Measurements from ENCODE around the gene PIH1D1.
A peak's percentile ranks its signal among the peaks of the same experiment; 100 is the strongest.
"Not testable (repeated sequence)": the region's sequence is repeated elsewhere in the genome, so short reads cannot be mapped to it uniquely, and the experiment has no call there.

Gene PIH1D1

DNA sequence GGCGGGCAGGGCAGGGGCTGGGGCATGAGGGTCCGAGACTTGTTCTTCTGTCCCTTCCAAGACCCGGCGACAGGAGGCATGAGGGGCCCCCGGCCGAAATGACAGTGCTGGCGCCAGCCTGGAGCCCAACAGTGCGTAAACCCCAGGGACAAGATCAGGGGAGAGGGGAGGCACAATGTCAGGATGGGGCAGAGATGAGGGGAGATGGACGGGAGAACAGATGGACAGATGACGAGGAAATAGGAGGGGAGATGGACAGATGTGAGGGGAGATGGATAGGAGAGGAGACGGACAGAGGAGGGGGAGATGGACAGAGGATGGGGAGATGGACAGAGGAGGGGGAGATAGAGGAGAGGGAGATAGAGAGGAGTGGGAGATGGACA lies 22.9 kb upstream of the PIH1D1 start:
- in situ Hi-C loops (cut with MboI; ENCODE audit: low sequenced_read_pairs) = no loop called here
- H3K27me3 ChIP-seq (ENCODE audit: low read depth) = 0 out of 2 replicates have a peak, but pooled peaks cover 4% of the 10 kb centered on the region
- no peaks in the 10 kb centered on the region for H3K9me3 ChIP-seq
- peaks cover 6% of the 10 kb centered on the region; the same call in 1 of the 2 replicates for H3K36me3 ChIP-seq (replicated peaks)
- no peak for DNase-seq (ENCODE audit: low spot score in 2 of 2)
- H3K4me3 ChIP-seq = peak overlapping the region; percentile 40
- peaks cover 4% of the 10 kb centered on the region for H3K4me1 ChIP-seq

DNA sequence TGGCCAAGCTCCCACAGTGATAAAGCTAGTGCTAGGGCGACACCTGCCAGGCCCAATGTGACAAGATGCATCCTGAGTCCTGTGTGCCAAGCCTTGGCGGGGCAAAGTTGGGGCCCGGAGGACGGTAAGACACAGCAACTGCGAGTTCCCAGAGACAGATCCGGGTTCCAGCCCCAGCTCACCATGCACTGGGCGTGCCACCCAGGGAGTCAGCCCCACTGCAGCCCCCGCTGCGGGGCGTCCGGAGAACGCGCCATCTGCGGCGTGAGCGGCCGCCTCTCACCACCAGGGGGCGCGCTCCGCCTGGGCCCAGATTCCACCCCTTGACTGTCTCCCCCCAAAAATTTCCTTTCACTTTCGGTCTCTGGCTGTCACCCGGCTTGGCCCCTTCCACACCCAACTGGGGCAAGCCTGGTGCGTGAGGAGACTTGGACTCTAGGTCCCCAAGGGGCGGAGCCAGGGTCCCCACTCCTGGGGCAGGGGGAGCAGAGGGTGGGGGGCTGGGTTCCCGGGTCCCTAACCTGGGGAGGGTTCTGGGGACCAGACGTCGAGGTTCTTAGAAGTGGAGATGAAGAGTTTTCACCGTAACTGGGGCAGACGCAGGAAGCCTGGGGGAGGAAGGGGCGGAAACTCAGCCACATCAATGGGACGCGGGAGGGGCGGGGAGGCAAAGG lies 22.4 kb upstream of the PIH1D1 start, which contains the start of gene FLT3LG:
TSS of gene FLT3LG (plus strand) at position 348 of the 674 bp plus-strand sequence. CDS start 425 bp downstream, outside the sequence.
- Histone ChIP-seq H3K4me3 (peak within 1 kb of the TSS; percentile 40), H3K36me3 (replicated peaks) (peaks cover 6% of the 10 kb centered on the region; the same call in 1 of the 2 replicates), H3K4me1 (peaks cover 7% of the 10 kb centered on the region), H3K27me3 (ENCODE audit: low read depth) (0 out of 2 replicates have a peak, but pooled peaks cover 4% of the 10 kb centered on the region), H3K9me3 (no peaks in the 10 kb centered on the region)
- DNase-seq (ENCODE audit: low spot score in 2 of 2) = peak in 1 of 2 experiments; percentile 82
- in situ Hi-C loops (cut with MboI; ENCODE audit: low sequenced_read_pairs) = no loop called here

DNA sequence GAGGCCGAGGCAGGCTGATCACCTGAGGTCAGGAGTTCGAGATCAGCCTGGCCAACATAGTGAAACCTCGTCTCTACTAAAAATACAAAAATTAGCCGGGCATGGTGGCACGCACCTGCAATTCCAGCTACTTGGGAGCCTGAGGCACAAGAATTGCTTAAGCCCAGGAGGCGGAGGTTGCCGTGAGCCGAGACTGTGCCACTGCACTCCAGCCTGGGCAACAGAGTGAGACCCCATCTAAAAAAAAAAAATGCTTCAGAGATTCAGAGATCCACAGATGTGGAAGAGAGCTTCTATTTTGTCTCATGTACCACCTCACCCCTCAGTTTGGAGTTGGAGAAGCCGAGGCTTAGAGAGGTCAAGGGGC lies 21.9 kb upstream of the PIH1D1 start:
- H3K36me3 ChIP-seq (replicated peaks); H3K27me3 ChIP-seq (ENCODE audit: low read depth); DNase-seq (ENCODE audit: low spot score in 2 of 2); H3K4me3 ChIP-seq; H3K4me1 ChIP-seq; H3K9me3 ChIP-seq; in situ Hi-C loops (cut with MboI; ENCODE audit: low sequenced_read_pairs): not testable (repeated sequence)

DNA sequence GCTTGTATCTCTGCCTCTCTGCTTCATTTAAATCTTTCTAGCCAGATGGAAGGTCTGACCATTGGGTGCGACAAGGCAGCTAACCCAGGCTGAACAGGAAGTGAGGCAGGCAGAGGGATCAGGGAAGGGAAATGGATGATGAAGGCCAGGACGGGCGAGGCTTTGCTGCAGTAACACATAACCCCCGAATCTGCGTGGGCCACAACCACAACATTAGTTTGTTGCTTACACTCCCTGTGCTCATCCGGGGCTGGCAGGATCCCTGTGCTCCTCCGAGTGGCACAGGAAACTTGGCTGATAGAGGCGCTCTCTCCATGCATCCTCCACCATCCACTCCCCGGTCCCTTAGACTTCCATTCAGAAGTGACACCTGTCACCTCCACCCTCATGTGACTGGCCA lies 21.3 kb upstream of the PIH1D1 start:
- DNase-seq (ENCODE audit: low spot score in 2 of 2) = no peak
- Histone ChIP-seq H3K27me3 (ENCODE audit: low read depth) (0 out of 2 replicates have a peak, but pooled peaks cover 4% of the 10 kb centered on the region), H3K4me3 (no peak overlapping the region), H3K4me1 (peaks cover 7% of the 10 kb centered on the region), H3K36me3 (replicated peaks) (peaks cover 6% of the 10 kb centered on the region; the same call in 1 of the 2 replicates), H3K9me3 (no peaks in the 10 kb centered on the region)
- in situ Hi-C loops (cut with MboI; ENCODE audit: low sequenced_read_pairs) = no loop called here

DNA sequence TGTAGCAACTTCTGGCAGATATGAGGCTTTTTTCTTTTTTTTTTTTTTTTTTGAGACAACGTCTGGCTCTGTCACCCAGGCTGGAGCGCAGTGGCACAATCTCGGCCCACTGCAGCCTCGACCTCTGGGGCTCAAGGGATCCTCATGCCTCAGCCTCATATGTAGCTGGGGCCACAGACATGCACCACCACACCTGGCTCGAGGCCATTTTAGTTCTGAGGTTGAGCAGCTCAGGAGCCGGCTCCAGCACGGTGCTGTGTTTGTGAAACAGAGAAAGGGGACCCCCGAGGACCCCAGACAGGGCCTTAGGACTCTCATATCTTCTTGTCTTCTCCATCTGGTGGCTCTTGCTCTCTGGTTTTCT lies 19.0 kb upstream of the PIH1D1 start:
- Histone ChIP-seq H3K27me3 (ENCODE audit: low read depth) (0 out of 2 replicates have a peak, but pooled peaks cover 4% of the 10 kb centered on the region), H3K9me3 (no peaks in the 10 kb centered on the region), H3K4me3 (no peak overlapping the region), H3K36me3 (replicated peaks) (peaks cover 6% of the 10 kb centered on the region; the same call in 1 of the 2 replicates), H3K4me1 (peaks cover 3% of the 10 kb centered on the region)
- in situ Hi-C loops (cut with MboI; ENCODE audit: low sequenced_read_pairs) = no loop called here
- DNase-seq (ENCODE audit: low spot score in 2 of 2) = no peak

DNA sequence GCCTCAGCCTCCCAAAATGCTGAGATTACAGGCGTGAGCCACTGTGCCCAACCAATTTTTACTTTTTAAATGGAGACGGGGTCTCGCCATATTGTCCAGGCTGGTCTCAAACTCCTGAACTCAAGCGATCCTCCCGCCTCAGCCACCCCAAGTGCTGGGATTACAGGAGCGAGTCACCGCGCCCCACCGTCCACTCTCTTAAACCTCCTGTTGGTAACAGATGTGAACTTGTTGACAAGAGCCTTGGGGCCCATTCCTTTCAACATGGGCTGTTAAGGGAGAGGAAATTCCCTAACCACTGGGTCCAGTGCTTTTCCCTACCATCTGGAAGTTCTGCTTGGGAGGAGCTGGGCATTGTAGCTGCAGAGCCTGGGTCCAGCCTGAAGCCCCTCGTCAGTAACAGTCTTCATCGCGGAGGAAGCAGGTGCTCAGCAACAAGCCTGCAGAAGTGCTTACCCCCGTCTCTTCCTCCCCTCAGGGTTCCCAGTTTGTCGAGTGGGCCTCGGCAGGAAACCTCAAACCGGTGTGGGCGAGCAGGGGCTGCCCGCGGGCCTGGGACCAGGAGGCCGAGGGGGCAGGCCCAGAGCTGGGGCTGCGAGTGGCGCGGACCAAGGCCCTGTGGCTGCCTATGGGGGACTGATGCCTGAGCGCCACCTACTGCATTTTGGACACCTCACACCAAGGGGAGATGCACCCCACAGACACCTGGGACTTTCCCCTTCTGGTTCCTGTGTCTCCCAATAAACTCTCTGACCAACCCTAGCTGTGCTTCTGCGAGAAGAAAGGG lies 18.4 kb upstream of the PIH1D1 start:
- H3K4me1 ChIP-seq = peaks cover 3% of the 10 kb centered on the region
- no peak overlapping the region for H3K4me3 ChIP-seq
- in situ Hi-C loops (cut with MboI; ENCODE audit: low sequenced_read_pairs) = no loop called here
- H3K27me3 ChIP-seq (ENCODE audit: low read depth) = no peaks in the 10 kb centered on the region
- no peaks in the 10 kb centered on the region for H3K9me3 ChIP-seq
- DNase-seq (ENCODE audit: low spot score in 2 of 2) = no peak
- H3K36me3 ChIP-seq (replicated peaks) = peaks cover 6% of the 10 kb centered on the region; the same call in 1 of the 2 replicates

DNA sequence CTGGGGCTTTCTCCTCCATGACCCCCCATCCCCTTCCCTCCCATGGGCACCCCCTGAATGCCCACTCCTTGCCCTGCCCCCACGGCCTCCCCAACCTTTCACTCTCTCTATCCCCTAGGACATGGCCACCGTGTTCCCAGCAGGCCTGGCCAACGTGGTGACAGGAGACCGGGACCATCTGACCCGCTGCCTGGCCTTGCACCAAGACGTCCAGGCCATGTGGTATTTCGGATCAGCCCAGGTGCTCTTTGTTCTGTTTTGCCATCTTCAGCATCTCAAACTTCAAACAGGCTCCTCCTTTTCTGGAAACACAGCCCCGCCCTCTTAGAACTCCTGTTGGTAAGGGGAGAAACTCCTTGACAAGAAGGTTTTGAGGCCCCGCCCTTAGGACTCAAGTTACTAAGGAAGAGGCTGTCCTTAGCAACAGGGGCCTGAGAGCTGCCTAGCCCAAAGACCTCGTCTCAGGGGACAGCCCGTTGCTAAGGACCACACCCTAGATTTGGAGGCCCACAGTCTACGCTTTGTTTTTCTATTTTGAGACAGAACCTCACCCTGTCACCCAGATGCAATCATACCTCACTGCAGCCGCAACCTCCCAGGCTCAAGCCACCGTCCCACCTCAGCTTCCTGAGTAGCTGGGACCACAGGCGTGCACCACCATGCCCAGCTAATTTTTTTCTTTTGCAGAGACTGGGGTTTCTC lies 17.3 kb upstream of the PIH1D1 start:
- peaks cover 3% of the 10 kb centered on the region for H3K4me1 ChIP-seq
- in situ Hi-C loops (cut with MboI; ENCODE audit: low sequenced_read_pairs) = no loop called here
- no peaks in the 10 kb centered on the region for H3K9me3 ChIP-seq
- peak; percentile 91 to 94 for DNase-seq (ENCODE audit: low spot score in 2 of 2)
- H3K27me3 ChIP-seq (ENCODE audit: low read depth) = no peaks in the 10 kb centered on the region
- H3K36me3 ChIP-seq (replicated peaks) = peaks cover 6% of the 10 kb centered on the region; the same call in 1 of the 2 replicates
- no peak overlapping the region for H3K4me3 ChIP-seq

DNA sequence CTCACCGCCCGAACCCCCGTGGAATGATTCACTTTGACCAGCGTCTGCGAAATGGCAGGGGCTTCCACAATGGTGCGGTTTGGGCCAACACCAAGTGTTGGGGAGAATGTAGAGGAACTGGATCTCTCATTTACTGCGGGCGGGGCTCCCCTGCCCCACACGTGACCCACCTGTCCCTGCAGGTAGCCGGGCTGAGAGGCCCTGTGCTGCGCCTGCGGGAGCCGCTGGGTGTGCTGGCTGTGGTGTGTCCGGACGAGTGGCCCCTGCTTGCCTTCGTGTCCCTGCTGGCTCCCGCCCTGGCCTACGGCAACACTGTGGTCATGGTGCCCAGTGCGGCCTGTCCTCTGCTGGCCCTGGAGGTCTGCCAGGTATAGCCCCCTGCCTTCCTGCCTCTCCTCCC lies 16.6 kb upstream of the PIH1D1 start:
- DNase-seq (ENCODE audit: low spot score in 2 of 2) = no peak
- Histone ChIP-seq H3K36me3 (replicated peaks) (peaks cover 6% of the 10 kb centered on the region; the same call in 1 of the 2 replicates), H3K4me3 (no peak overlapping the region), H3K4me1 (peaks cover 3% of the 10 kb centered on the region), H3K9me3 (no peaks in the 10 kb centered on the region), H3K27me3 (ENCODE audit: low read depth) (no peaks in the 10 kb centered on the region)
- in situ Hi-C loops (cut with MboI; ENCODE audit: low sequenced_read_pairs) = no loop called here

DNA sequence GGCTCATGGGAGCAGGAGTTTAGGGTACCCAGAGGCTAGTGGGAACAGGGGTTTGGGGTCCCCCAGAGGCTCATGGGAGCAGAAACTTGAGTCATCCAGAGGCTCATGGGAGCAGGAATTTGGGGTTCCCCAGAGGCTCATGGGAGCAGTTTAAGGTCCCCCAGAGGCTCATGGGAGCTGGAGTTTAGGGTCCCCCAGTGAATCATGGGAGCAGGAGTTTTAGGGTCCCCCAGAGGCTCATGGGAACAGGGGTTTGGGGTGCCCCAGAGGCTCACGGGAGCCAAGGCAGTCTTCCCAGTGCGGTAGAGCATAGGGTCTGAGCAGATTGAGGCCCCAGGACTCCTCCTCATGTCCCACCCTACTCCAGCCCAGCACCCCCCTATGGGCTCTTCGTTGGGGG lies 13.8 kb upstream of the PIH1D1 start:
- Histone ChIP-seq H3K4me1 (peaks cover 3% of the 10 kb centered on the region), H3K36me3 (replicated peaks) (peaks cover 6% of the 10 kb centered on the region; the same call in 1 of the 2 replicates), H3K9me3 (no peaks in the 10 kb centered on the region), H3K4me3 (no peak overlapping the region), H3K27me3 (ENCODE audit: low read depth) (no peaks in the 10 kb centered on the region)
- DNase-seq (ENCODE audit: low spot score in 2 of 2) = no peak
- in situ Hi-C loops (cut with MboI; ENCODE audit: low sequenced_read_pairs) = no loop called here

DNA sequence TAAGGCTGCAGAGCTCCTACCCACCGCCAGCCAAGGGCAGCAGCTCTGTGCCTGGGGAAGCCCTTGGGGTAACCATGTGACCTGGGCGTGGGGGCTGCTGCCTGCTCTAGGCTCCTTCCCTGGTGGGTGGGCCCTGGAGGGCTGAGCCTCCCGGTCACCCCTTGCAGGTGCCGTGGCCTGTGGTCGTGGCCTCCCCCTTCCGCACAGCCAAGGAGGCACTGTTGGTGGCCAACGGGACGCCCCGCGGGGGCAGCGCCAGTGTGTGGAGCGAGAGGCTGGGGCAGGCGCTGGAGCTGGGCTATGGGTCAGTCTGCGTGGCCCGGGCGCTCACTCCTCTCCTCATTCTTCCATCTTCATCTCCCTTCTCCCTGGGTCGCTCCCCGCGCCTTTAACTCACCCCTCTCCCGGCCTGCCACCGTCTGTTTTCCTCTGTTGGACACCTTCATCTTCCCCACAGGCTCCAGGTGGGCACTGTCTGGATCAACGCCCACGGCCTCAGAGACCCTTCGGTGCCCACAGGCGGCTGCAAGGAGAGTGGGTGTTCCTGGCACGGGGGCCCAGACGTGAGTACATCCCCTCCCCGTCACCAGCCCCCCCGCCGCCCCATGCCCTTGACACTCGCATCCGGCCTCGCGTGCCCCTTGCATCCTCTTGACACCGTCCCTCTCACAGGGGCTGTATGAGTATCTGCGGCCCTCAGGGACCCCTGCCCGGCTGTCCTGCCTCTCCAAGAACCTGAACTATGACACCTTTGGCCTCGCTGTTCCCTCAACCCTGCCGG lies 12.5 kb upstream of the PIH1D1 start:
- Histone ChIP-seq H3K27me3 (ENCODE audit: low read depth) (no peaks in the 10 kb centered on the region), H3K9me3 (no peaks in the 10 kb centered on the region), H3K4me1 (peaks cover 1% of the 10 kb centered on the region), H3K36me3 (replicated peaks) (no peaks in the 10 kb centered on the region; the same call in 1 of the 2 replicates), H3K4me3 (no peak overlapping the region)
- no peak for DNase-seq (ENCODE audit: low spot score in 2 of 2)
- in situ Hi-C loops (cut with MboI; ENCODE audit: low sequenced_read_pairs) = no loop called here

DNA sequence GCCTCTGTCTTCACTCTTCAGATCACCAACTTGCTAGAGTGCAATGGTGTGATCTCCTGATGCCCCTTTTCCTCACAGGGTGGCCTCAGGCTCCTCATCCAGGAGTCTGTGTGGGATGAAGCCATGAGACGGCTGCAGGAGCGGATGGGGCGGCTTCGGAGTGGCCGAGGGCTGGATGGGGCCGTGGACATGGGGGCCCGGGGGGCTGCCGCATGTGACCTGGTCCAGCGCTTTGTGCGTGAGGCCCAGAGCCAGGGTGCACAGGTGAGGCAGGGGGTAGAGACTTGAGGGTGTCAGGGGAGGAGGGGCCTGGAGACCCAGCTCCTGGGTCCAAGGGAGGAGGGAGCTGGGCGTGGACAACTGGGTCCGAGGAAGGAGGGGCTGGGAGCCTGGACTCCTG lies 10.9 kb upstream of the PIH1D1 start:
- Histone ChIP-seq H3K9me3 (no peaks in the 10 kb centered on the region), H3K27me3 (ENCODE audit: low read depth) (no peaks in the 10 kb centered on the region), H3K4me1 (no peaks in the 10 kb centered on the region), H3K36me3 (replicated peaks) (no peaks in the 10 kb centered on the region; the same call in 1 of the 2 replicates), H3K4me3 (no peak overlapping the region)
- in situ Hi-C loops (cut with MboI; ENCODE audit: low sequenced_read_pairs) = no loop called here
- no peak for DNase-seq (ENCODE audit: low spot score in 2 of 2)

DNA sequence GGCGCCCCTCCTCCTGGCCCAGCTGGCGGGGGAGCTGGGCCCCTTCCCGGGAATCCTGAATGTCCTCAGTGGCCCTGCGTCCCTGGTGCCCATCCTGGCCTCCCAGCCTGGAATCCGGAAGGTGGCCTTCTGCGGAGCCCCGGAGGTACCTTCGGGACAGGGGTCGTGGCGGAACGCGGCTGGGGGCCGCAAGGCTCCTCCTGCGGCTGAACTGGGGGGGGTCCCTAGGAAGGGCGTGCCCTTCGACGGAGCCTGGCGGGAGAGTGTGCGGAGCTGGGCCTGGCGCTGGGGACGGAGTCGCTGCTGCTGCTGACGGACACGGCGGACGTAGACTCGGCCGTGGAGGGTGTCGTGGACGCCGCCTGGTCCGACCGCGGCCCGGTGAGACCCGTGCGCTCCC lies 10.0 kb upstream of the PIH1D1 start:
- no peaks in the 10 kb centered on the region for H3K4me1 ChIP-seq
- H3K36me3 ChIP-seq (replicated peaks) = no peaks in the 10 kb centered on the region; the same call in 1 of the 2 replicates
- H3K4me3 ChIP-seq = no peak overlapping the region
- no peak for DNase-seq (ENCODE audit: low spot score in 2 of 2)
- no peaks in the 10 kb centered on the region for H3K27me3 ChIP-seq (ENCODE audit: low read depth)
- no peaks in the 10 kb centered on the region for H3K9me3 ChIP-seq
- in situ Hi-C loops (cut with MboI; ENCODE audit: low sequenced_read_pairs) = no loop called here

DNA sequence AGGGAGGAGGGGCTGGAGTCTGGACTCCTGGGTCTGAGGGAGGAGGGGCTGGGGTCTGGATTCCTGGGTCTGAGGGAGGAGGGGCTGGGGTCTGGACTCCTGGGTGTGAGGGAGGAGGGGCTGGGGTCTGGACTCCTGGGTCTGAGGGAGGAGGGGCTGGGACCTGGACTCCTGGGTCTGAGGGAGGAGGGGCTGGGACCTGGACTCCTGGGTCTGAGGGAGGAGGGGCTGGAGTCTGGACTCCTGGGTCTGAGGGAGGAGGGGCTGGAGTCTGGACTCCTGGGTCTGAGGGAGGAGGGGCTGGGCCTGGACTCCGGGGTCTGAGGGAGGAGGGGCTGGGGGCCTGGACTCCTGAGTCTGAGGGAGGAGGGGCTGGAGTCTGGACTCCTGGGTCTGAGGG lies 9.5 kb upstream of the PIH1D1 start:
- H3K4me1 ChIP-seq; DNase-seq (ENCODE audit: low spot score in 2 of 2); H3K4me3 ChIP-seq; in situ Hi-C loops (cut with MboI; ENCODE audit: low sequenced_read_pairs); H3K27me3 ChIP-seq (ENCODE audit: low read depth); H3K36me3 ChIP-seq (replicated peaks); H3K9me3 ChIP-seq: not testable (repeated sequence)

Measured in HAP-1 (cell line).